C1 segment of cervical spinal cord (tissue), 14 donors: ENCODE results near the gene PPP1R17.

ENCODE experiments used
- DNase-seq, 14 donors: peaks; one replicate each; lab custom pipeline; 2025; lab: John Stamatoyannopoulos, UW

Gene PPP1R17

DNA sequence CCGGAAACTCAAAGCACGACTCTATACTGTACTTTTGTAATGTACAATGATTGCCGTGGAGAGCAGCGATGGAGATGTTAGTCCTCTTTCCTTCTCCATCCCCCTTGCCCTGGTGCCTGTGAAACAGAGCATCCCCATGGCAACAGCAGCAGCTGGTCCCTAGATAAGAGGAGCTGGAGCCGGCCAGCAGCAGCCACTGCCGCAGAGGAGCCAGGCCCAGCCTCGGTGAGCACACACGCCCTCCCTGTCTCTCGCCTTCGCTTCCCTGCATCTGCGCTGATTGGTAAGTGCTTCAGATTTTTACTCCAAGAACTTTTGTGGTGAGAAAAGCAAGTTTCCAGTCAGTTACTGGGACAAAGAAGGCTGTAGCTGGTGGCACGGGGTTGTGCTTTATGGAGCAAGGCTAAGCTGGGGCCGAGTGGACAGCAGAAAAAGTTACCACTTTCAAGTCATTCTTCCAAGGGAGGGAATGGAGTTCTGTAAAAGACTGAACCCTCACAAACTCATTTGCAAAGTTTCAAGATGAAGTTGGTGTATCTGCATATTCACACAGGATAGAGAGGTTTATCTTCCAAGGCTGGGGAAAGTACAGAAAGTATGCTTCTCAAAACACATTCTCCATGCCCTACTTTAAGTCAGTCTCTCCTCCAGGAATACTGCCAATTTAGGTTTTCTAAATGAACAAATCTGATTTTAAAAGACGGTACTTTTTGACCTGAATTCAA, at the start of gene PPP1R17:
PPP1R17 (plus strand) TSS at position 192 of the 725 bp plus-strand sequence. CDS start 5,227 bp downstream, outside the sequence.
- peak in 1 of 14 donors; percentile 3 for DNase-seq

DNA sequence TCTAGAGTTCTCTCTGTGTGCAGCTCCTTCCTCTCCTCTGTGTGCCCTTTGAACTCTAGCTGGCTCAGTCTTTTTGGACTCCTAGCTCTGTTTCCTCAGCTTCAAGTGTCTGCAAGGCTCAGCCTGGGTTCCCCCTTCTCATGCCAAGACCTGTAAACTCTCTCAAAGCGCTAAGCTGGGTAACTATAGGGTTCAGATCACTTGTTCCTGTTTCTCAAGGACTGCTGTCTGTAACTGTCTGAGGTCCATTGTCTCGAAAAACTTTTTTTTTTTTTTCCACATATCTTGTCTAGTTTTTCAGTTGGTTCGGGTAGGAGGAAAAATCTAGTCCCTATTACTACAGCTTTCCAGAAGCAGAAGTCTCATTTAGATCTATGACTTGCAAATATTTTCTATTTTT, 46.6 kb upstream of the PPP1R17 start:
- no peak for DNase-seq

DNA sequence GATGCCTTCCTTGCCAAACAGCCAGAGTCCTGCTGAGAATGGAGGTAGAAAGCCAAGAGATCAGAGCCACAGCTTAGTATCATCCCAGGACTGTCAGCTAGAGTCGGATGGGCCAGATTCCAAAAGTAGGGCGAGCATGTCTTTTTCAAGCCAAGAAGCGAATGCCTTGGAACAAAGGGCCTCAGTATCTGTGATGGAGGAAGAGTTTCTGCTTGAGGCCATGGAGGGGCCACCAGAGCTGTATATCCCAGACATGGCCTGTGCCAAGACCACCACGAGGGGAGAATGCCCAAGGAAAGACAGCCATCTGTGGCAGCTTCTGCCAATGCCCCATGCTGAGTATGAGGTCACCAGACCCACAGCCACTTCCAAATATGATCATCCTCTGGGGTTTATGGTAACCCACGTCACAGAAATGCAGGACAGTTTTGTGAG, 44.3 kb upstream of the PPP1R17 start:
- DNase-seq: peak in 3 of 14 donors; percentile 7 to 84 (median 21)

DNA sequence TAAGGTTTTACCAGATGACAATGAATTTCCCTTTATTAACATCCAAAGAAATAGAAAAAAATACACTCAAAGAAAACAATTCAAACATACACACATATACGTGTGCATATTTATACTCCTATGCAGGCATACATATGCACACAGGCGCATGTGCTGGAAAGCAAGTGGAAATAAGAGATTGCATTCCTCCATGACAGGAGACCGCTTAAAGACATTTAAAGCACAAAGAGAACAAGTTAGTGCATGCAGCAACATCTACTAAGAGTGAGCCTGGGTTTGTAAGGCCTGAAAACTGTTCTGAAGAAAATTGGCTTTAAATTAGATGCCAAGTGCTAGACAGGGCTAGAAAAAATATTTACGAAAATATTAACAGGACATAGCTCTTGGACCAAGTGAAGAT, 40.1 kb upstream of the PPP1R17 start:
- DNase-seq: no peak

DNA sequence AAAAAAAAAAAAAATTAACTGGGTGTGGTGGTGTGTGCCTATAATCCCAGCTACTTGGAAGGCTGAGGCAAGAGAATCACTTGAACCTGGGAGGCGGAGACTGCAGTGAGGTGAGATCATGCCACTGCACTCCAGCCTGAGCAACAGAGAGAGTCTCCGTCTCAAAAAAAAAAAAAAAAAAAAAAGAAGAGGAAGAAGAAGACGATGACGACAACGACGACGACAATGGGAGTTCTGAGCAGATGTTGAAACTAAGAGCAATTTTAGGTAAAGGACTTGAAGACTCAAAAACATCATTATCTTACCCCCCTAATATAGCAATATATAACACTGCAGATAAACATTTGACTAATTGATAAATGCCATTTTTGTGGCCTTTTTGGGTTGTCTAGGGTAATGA, 39.5 kb upstream of the PPP1R17 start:
- DNase-seq: no peak

DNA sequence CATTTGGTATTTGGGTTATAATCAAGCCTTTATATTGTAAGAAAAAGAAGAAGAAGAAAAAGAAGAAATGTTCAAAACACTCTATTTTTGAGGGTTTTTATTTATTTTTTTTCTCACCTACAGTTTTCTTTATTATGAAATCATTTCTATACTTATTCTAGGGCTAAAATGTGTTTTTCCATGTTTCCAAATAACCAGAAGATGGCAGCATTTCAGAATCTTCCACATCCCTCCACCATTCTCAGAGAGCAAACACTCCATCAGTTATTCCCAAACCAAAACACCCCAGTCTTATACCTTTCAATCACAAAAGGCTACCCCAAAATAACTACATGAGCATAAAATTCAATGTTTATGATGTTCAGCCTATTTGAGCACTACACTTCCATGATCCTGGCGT, 38.7 kb upstream of the PPP1R17 start:
- no peak for DNase-seq

DNA sequence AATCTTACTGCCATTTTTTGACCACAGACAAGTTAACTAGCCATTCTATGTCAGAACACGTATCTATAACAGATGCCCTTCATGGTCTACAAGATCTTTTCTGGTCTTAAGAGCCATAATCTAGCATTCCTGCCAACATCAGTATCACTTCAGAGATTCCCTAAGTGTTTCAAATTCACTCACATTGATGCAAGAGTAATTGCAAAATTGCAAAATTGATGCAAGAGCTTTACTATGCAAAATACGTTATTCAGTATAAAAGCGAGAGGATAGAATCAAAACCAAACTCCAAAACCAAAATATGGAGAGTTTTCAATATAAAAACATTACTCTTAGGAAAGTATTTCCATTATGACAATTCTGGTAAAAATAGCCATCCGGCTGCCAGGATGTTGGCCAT, 38.1 kb upstream of the PPP1R17 start:
- no peak for DNase-seq

DNA sequence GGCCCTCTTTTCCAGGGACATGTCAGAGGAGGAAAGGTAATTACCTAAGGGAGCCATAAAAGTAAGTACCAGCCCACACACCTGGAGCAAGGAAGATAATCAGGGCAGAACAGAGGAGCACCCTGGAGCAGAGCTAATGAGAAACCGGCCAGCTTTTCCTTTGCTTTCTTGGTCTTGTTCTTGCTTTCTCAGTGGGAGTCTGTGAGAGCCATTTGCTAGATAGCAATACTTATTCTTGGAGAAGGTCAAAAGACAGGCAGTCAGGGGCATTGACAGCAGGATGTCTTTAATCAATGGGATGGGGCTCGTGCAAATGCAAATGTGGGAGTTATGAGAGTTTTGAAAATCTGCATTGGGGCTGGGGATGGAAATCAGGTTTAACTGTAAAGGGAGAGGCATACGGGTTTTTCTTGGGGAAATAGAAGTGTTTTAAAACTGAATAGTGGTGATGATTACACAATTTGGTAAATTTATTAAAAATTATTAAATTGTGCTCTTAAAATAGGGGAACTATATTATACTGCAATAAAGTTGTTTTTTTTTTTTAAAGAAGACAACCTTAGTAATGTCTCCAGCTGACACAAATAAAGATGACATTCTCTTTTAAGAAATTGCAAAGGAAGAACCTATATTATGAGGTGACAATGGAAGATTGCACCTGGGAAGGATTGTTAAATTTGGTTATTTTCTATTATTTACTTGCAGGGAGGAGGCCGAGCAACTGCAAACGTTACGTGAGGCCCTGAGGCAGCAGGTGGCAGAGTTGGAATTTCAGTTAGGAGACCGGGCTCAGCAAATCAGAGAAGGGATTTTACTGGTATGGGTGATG, 35.6 kb upstream of the PPP1R17 start:
- no peak for DNase-seq

DNA sequence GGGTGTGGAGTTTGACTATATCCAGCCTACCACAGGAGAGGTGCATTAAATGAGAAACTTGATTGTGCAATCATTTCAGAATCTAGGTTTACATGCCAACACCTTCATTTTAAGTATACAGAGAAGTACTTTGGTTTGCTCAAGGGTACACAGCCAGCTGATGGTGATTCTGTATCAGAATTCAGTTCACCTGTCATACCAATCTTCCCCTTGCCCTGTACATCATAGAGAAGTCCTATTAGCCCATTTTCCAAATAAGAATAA, 35.0 kb upstream of the PPP1R17 start:
- no peak for DNase-seq

DNA sequence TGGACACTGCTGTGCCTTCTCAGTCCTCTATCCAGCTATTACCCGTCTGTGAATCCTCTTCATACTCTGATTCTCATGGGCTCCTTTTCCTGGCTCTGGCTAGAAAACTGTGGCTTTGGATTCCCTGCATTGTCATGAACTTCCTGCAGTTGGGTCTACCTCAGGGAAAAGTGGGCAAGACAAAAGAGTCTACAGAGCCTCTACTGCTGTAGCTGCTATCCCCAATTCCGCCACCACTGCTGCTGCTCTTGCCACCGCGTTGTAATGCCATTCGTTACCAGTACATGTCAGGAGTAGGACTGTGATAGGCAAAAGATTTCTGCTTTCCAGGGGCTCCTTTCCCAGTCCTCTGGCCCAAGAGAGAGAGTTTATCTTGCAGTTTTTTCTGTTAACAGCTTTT, 23.9 kb upstream of the PPP1R17 start:
- DNase-seq: no peak

DNA sequence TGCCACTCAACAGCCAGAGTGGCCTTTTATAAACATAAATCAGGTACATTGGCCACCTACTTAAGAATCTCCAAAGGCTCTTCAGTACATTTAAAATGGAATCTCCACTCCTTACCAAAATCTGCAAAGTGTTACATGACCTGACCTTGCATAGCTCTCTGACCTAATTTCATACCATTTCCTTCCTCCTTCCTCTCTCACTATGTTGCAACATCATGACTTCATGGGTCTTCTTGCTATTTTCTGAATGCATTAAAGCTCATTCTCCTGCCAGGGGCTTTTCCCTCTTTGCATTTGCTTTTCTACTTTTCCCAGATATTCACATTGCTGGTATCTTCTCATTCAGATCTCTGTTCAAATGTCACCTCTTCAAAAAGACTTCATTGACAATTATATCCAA, 22.1 kb upstream of the PPP1R17 start:
- no peak for DNase-seq

DNA sequence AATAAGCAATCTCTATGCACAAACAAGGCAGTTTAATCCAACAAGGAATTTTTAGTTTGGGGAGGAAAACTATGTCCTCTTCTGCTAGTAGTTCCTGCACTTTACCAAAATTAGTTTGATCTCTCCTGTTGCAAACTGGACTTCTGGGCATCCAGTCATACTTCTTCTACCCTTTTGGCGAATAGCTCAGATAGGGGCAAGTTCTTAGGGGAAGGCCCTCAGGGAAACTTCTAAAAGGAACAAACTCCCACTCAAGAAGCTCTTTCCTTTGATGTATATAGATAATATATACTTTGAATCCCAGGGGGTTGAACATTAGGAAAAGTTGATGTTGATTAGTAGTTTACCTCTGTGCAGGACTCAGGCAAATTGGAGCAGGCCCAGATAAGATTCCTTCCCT, 21.5 kb upstream of the PPP1R17 start:
- no peak for DNase-seq

DNA sequence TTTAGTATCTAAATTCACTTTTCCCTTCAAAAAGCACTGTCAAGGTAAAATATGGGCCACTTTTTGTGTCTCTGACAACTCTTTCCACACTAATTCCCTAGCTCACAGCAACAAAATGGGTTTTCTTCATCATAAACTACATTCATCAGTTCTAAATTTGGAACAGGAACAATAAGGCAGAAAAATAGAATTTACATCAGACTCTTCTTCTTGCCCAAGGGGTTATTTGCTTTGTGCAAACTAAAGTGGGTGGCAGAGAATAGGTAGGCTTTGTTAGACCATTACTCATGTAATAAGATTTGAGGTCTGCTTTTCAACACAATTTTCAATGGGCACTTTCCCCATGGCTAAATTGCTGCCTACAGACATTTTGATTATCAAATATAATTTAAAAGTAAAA, 17.6 kb upstream of the PPP1R17 start:
- no peak for DNase-seq

DNA sequence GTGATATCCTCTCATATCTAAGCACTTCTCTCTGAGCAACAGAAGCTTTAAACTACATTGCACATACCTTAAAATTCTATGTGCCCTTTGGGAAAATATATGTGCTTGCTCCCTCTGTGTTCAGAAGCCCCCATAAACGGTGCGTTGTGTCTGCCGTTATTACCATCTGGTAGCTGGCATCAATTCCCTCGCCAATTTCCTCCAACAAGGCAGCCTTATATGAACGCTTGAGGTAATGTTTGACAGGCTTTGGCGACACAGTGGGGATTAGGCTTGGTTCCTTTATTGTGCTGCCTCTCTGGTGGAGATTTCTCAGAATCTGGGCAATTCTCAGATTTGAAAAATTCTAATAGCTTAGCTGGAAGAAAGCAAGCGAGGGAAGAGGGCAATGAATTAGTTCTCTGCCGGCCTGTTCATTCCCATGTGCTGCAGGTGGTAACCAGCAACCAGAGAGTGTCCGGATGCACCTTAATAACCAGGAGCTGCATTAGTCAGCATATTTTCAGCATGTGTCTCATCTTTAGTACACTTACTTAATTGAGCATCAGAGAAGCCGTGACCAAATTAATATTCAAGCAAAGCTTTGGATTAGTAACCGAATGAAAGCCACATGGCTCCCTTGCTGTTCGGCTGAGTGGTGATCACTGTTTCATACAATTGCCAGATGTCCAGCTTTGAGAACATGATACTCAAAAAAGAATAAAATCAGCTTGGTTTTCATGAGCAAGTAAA, 7.3 kb upstream of the PPP1R17 start:
- DNase-seq: no peak

DNA sequence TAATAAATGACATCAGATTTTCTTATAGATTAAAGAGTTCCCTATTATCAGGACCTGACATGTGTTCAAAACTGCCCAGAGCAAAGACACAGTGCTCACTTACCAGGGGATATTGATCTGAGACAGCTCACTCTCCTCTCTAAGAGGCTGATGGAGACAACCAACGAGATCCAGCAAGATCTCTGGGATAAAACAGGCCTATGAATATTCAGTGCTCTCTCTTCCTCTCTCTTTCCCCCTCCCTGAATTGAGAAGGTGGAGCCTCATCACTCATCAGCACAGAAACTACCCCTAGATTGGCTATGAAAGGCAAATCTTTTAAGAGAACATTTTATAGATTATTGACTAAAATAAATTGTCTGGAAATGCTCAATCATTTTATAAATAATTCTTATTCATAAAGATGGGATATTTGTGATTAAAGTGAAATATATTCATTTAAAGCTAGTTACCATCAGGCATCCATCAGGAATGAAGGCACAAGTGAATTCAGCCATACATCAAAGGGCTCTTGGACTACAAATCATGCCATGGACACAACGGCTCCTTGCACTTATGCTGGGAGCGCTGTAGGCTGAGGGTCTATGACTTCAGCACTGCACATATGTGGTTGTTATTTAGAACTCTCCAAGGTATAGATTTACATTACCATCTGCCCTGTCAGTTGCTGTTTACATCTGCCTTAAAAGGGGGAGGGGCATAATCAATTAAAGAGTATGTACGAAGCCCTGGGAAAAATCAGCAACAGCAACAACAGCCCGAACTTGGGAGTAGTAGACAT, 3.4 kb upstream of the PPP1R17 start:
- DNase-seq: no peak

DNA sequence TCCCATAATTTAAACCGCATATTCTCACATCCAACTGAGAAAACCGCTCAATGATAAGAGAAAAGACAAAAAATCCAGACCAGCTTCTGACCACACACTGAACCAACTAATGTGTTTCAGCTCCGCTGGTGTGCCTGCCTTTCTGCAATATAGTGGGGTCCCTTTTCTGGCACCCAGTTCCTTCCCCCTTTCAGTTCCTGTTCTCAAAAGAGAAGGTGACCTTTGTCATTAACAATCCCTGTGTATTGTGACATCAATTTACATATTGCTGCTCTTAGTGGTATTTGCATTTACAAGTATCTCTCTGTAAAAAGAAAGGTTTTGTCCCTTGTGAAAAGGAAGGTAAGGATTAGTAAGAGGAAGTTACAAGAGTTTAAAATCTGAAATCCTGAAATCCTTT, 1.4 kb downstream of the PPP1R17 start:
- DNase-seq: no peak

DNA sequence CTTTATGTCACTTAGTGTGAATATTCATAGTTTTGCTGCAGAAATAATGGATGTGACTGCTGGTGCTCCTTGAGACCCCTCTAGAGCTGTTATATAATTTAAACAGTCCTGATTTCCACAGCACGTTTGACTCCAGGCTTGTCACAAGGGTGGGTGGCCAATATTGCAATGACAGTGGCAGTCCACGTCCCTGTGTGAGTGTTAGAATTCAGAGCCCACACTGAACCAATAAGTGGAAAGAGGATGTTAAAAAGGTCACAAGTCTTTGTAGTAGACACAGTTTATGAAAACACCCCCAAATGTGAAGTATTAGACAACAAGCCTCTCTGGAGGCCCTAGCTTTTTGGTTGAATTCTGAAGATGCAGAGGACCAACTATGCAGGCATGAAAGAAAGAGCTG, 2.0 kb downstream of the PPP1R17 start:
- DNase-seq: no peak

DNA sequence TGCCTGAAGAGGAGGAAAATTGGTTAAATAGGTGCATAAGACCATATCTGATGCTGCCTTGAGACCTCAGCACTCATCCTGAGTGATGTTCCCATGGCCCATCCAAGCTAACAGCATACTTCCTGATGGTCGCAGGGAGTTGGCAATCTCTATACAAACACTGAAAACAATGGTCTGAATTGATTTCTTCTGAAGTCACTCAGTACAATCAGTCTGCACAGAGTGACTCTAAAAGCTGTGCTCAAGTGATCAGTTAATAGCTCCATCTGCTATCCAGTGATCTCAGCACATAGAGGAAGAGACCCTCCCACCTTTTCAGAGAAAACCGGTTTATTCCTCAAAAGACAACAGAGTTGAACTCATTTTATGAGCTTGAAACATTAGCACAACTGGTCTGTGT, 3.9 kb downstream of the PPP1R17 start:
- no peak for DNase-seq

DNA sequence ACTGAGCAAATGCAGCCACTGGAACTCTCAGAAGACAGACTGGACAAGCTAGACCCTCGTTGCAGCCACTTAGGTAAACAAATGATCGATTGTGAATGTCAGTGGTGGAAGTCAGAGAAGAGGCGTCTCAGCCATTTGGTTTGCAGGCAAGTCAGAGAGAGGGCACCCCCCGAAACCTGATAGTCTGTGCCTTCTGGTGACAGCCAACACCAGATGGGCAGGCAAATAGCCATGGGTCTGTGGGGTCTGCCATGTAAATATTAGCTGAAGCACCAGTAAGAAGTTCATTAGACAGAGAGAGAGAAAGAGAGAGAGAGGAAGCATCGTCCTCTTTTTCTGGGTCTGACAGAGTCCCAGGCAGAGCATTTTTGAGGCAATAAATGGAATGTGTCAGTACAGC, 5.4 kb downstream of the PPP1R17 start:
- no peak for DNase-seq

DNA sequence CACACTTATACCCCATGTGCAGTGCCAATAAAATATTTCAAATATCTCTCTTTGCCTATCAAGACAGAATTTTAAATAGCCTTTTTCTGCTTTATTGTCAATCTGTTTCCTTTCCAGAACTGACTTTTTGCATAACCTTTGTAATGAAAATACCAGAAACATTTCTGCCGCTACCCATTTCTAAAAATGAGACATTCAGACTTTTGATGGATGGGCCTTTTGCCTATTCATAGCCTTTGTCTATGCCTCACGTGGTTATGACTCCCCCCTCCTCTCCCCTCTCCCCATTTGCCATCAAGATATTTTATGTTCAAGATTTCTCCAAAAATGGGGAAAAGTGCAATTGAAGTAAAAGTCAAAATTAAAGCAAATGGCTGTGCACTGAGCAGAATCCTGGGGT, 5.9 kb downstream of the PPP1R17 start:
- no peak for DNase-seq

DNA sequence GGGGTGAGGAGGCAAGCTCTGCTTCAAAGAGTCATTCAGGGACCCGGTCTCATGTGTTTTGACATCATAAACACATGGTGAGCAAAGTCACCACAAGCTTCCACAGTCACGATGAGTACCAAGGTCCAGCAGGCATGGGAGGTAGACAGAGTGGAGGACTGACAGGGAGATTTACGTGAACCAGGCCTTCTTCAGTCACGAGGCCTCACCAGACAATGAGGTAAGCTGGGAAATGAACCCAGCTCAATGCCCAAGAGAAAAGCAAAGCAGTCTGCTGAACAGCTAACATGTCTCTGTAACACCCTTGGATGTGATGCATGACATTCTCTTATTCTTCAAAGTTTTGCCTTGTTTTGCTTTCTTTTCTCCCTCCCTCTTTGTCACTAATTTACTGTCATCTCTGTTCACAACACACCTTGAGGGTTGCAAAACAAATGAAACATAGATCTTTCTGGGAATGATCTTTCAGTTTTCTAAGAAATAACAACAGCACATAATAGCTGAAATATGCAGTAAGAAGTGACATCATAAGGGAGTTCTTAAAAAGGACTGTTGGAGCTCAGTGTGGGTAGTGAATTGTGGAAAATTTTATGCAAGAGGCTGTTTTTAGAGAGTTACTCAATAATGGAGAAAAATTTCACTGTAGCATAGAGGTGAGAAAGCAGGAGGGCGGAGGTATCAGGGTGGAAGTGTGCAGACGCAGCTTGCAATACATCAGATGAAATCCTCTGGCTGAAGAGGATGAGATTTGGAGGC, 9.0 kb downstream of the PPP1R17 start:
- DNase-seq: no peak
